ENCODE results near the gene CEBPG.

GRCh38 chr19:33401683-33402420 lies 28.3 kb downstream of the CEBPG start:
- TF ChIP-seq CTCF (IDR thresholded peaks at IDR 0.05): no peak
- TF ChIP-seq POLR2A (IDR thresholded peaks at IDR 0.05): no peak
